MCF 10A (cell line): ENCODE data around the gene ZNF423. TPM values are rescaled to one million over a fixed set of nuclear protein-coding genes. Genes with fewer than 3 reads are reported as not detected.

Experiments
- BruUV-seq: library from RNA; stranded (reverse); fragments of 400-500 nt; replicated peaks from 2 replicates; lab custom pipeline; 2021; lab: Mats Ljungman, UMichigan
- CTCF ChIA-PET: fragments of 300-600 bp; sonication (Branson Sonifier 250); formaldehyde crosslinking; extraction: SDS; loops from one replicate; lab custom pipeline; 2021; ENCODE audit warnings: antibody characterized with exemption, inconsistent platforms; lab: Yijun Ruan, JAX
- POLR2A ChIA-PET: fragments of 300-600, 350-650 bp; sonication (Branson Sonifier 250); formaldehyde crosslinking; extraction: SDS; loops from one replicate; lab custom pipeline; 2020; ENCODE audit warnings: antibody characterized with exemption, inconsistent platforms; lab: Yijun Ruan, JAX
- DNase-seq: peaks from one replicate; pipeline ENCODE4 v3.0.0-alpha.2; 2018; ENCODE audit not compliant: unreplicated experiment
- H3K27ac Mint-ChIP-seq: one replicate; pipeline ENCODE4 v1.8.0; 2022; ENCODE audit warnings: mild to moderate bottlenecking, low read depth, mixed read lengths; ENCODE audit not compliant: unreplicated experiment
- H3K27me3 Mint-ChIP-seq: one replicate; pipeline ENCODE4 v1.8.0; 2022; ENCODE audit warnings: mixed read lengths; ENCODE audit not compliant: insufficient read depth, unreplicated experiment
- H3K36me3 Mint-ChIP-seq: one replicate; pipeline ENCODE4 v1.8.0; 2022; ENCODE audit warnings: mild to moderate bottlenecking, moderate library complexity, mixed read lengths; ENCODE audit not compliant: insufficient read depth, unreplicated experiment
- H3K4me1 Mint-ChIP-seq: one replicate; pipeline ENCODE4 v1.8.0; 2022; ENCODE audit warnings: mixed read lengths; ENCODE audit not compliant: insufficient read depth, unreplicated experiment
- H3K4me3 Mint-ChIP-seq: one replicate; pipeline ENCODE4 v1.8.0; 2022; ENCODE audit warnings: mild to moderate bottlenecking, moderate library complexity, mixed read lengths; ENCODE audit not compliant: unreplicated experiment
- H3K9me3 Mint-ChIP-seq: one replicate; pipeline ENCODE4 v1.8.0; 2022; ENCODE audit warnings: mixed read lengths; ENCODE audit not compliant: unreplicated experiment
- CTCF ChIP-seq: fragments of 200-600 bp; IDR thresholded peaks from one replicate; pipeline ENCODE4 v1.8.0; 2022; ENCODE audit warnings: antibody characterized with exemption, mild to moderate bottlenecking; ENCODE audit not compliant: unreplicated experiment
- intact Hi-C: fragments of 100-400 bp; cut with micrococcal nuclease; formaldehyde crosslinking; loops from 2 replicates; pipeline ENCODE4 v1.14.1; 2022
- total RNA-seq: library from RNA; stranded (reverse); gene quantifications from 2 replicates; pipeline ENCODE4 v1.2.3, GENCODE V29; 2022

Gene ZNF423
- total RNA-seq, 1 experiment from 2014 or later, result not detected

GRCh38 chr16:49788572-49788971 is 67.3 kb downstream of the ZNF423 start:
- BruUV-seq, result no TSS peak
- intact Hi-C loops, result no loop called here
- CTCF ChIA-PET, result interaction anchor here (0.7 kb wide), 1 partner anchor 149 kb away, joined by 3 read pairs; no protein-coding TSS in a partner anchor

GRCh38 chr16:49786926-49787557 is 68.9 kb downstream of the ZNF423 start:
- Mint-ChIP-seq H3K27me3 (no peaks in the 10 kb centered on the region), H3K27ac (no peak overlapping the region), H3K4me1 (no peaks in the 10 kb centered on the region), H3K9me3 (no peaks in the 10 kb centered on the region), H3K36me3 (no peaks in the 10 kb centered on the region), H3K4me3 (no peak overlapping the region)
- BruUV-seq, result no TSS peak
- no peak for DNase-seq
- ChIA-PET CTCF (interaction anchor here (0.8 to 2.3 kb wide), 2 partner anchors 10 to 155 kb away, joined by 4 to 5 read pairs; no protein-coding TSS in a partner anchor), POLR2A (no interaction called here)
- no peak for TF ChIP-seq CTCF
- intact Hi-C loops, result no loop called here

More at GRCh38 chr16:49788572-49788971, 67.3 kb downstream of the ZNF423 start:
- Mint-ChIP-seq H3K27ac (no peak overlapping the region), H3K4me1 (no peaks in the 10 kb centered on the region), H3K9me3 (no peaks in the 10 kb centered on the region), H3K27me3 (peaks cover 7% of the 10 kb centered on the region), H3K4me3 (no peak overlapping the region), H3K36me3 (no peaks in the 10 kb centered on the region)
- no peak for DNase-seq
- POLR2A ChIA-PET, result interaction anchor here (0.6 kb wide), 1 partner anchor 250 kb away, joined by 5 read pairs; no protein-coding TSS in a partner anchor
- no peak for TF ChIP-seq CTCF

- DNase-seq, result no peak
- Mint-ChIP-seq H3K27ac (no peak overlapping the region), H3K36me3 (no peaks in the 10 kb centered on the region), H3K27me3 (no peaks in the 10 kb centered on the region), H3K4me3 (no peak overlapping the region), H3K9me3 (no peaks in the 10 kb centered on the region), H3K4me1 (no peaks in the 10 kb centered on the region)
- no peak for TF ChIP-seq CTCF
- ChIA-PET POLR2A (no interaction called here), CTCF (interaction anchor here (0.5 to 2.3 kb wide), 5 partner anchors 11 to 1117 kb away, joined by 3 to 9 read pairs (median 4); no protein-coding TSS in a partner anchor)
- BruUV-seq, result no TSS peak
- intact Hi-C loops, result no loop called here
These were observed 69.9 kb downstream of the ZNF423 start for GRCh38 chr16:49785970-49786369.

GRCh38 chr16:49782405-49782804 is 73.5 kb downstream of the ZNF423 start:
- no peaks in the 10 kb centered on the region for H3K27me3 Mint-ChIP-seq
- H3K36me3 Mint-ChIP-seq, result no peaks in the 10 kb centered on the region
- no peaks in the 10 kb centered on the region for H3K4me1 Mint-ChIP-seq
- intact Hi-C loops, result no loop called here
- POLR2A ChIA-PET, result no interaction called here
- H3K9me3 Mint-ChIP-seq, result no peaks in the 10 kb centered on the region
- DNase-seq, result no peak
- TF ChIP-seq CTCF, result no peak
- BruUV-seq, result no TSS peak
- CTCF ChIA-PET, result interaction anchor here (0.7 kb wide), 1 partner anchor 12 kb away, joined by 4 read pairs; no protein-coding TSS in a partner anchor
- H3K27ac Mint-ChIP-seq, result no peak overlapping the region
- no peak overlapping the region for H3K4me3 Mint-ChIP-seq
